ENCODE results near the gene MOV10. TPM values are rescaled to one million over a fixed set of nuclear protein-coding genes. Genes with fewer than 3 reads are reported as not detected.

The MOV10 gene
- total RNA-seq, 6 experiments from 2014 or later: 61.6 to 86.0 (median 83.5) TPM

DNA sequence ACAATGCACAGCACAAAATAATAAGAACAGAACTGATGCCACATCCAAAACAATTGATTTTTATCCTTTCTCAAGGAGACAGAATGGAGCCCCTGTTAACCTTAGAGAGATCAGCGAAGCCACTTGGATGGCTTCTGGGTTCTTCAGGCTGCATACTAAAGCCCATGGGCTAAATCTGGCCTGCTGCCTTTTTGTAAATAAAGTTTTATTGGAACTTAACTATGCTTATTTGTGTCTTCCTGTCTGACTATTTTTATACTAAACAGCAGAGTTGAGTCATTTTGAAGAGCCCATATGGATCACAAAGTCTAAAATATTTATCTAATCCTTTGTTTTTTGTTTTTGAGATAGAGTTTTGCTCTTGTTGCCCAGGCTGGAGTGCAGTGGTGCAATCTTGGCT is 57.0 kb downstream of the MOV10 start:
- no peak for DNase-seq
- TF ChIP-seq, protein P1, sequence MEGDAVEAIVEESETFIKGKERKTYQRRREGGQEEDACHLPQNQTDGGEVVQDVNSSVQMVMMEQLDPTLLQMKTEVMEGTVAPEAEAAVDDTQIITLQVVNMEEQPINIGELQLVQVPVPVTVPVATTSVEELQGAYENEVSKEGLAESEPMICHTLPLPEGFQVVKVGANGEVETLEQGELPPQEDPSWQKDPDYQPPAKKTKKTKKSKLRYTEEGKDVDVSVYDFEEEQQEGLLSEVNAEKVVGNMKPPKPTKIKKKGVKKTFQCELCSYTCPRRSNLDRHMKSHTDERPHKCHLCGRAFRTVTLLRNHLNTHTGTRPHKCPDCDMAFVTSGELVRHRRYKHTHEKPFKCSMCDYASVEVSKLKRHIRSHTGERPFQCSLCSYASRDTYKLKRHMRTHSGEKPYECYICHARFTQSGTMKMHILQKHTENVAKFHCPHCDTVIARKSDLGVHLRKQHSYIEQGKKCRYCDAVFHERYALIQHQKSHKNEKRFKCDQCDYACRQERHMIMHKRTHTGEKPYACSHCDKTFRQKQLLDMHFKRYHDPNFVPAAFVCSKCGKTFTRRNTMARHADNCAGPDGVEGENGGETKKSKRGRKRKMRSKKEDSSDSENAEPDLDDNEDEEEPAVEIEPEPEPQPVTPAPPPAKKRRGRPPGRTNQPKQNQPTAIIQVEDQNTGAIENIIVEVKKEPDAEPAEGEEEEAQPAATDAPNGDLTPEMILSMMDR (IDR thresholded peaks at IDR 0.05): no peak
- Mint-ChIP-seq H3K27me3 (ENCODE audit: insufficient read depth) (no peaks in the 10 kb centered on the region; the same call in 1 of the 2 replicates), H3K27ac (no peak overlapping the region), H3K4me1 (ENCODE audit: low read depth) (peaks cover 68% of the 10 kb centered on the region), H3K9me3 (no peaks in the 10 kb centered on the region), H3K4me3 (no peak overlapping the region), H3K36me3 (ENCODE audit: low read depth) (no peaks in the 10 kb centered on the region)

DNA sequence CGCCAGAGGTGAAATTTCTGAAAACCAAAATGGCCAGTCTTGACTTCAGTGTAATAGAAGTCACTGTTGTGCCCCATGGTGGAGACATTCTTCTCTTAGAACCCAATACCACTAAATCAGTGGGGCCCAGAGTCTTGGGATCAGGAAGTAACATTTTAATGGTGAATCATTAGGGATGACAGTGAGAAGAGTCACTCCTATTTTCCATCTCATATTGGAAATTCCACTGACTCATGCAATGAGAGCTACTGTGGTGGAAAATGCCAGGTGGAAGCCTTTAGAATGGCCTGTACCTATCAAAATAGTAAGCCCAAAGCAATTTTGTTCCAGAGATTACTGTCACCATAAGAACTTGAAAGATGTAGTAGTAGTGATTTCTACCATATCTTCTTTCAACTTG is 61.3 kb downstream of the MOV10 start:
- TF ChIP-seq, protein P1 (IDR thresholded peaks at IDR 0.05): no peak
- Mint-ChIP-seq H3K9me3 (no peaks in the 10 kb centered on the region), H3K27ac (peak overlapping the region; percentile 75), H3K27me3 (ENCODE audit: insufficient read depth) (no peaks in the 10 kb centered on the region; the same call in none of the 2 replicates), H3K4me3 (no peak overlapping the region), H3K4me1 (ENCODE audit: low read depth) (peaks cover 47% of the 10 kb centered on the region), H3K36me3 (ENCODE audit: low read depth) (no peaks in the 10 kb centered on the region)
- DNase-seq: peak; percentile 86

DNA sequence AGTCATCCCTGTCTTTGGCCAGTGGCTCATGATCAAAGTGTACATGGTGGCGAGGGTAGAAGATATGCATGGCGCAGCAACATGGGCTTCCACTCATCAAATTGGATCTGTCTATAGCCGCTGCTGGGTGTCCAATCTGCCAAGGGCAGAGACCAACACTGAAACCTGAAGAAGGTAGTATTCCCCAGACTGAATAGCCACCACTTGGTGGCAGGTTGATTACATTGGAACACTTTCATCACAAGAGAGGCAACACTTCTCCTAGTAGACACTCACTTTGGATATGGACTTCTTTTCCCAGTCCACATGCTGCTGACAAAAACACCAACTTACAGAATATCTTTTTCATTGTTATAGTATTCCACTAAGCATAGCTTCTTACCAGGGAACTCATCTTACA is 63.1 kb downstream of the MOV10 start:
- DNase-seq: no peak
- H3K4me1 Mint-ChIP-seq (ENCODE audit: low read depth): peaks cover 34% of the 10 kb centered on the region
- TF ChIP-seq, protein P1 (IDR thresholded peaks at IDR 0.05): no peak

DNA sequence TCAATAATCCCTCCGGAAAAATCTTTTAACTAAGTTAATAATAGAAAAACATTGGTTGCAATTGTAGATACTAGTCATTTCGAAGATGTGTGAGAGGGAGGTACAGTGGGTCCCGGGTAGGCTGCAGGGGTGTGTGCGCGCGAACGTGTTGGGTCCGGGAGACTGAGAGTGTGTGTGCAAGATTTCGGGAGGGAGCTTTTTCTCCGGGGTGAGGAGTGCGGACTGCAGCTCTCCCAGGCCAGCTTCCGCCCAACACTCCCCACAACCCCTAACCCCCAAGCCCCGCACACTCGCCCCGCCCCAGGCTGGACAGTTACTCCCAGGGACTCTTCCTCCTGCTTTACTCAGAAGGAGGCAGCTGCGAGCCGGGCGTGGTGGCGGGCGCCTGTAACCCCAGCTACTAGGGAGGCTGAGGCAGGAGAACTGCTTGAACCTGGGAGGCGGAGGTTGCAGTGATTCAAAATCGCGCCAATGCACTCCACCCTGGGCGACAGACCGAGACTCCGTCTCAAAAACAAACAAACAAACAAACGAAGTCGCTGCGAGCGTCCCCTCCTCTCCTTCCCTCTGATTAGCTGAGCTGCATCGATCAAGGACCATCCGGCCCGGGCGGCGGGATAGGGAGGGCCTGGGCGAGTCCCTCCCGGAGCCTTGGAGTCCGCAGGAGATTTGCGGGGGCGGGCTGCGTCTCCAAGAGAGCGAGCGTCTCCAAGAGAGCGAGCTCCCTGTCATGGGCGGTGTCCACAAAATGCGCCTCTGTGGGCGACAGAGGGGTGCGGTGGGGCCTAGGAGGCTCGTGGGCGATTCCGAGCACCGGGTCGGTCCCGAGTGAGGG is 68.9 kb downstream of the MOV10 start:
- H3K36me3 Mint-ChIP-seq (ENCODE audit: low read depth): no peaks in the 10 kb centered on the region
- H3K27ac Mint-ChIP-seq: no peak overlapping the region
- peak overlapping the region; percentile 77 for H3K4me3 Mint-ChIP-seq
- H3K9me3 Mint-ChIP-seq: no peaks in the 10 kb centered on the region
- peaks cover 20% of the 10 kb centered on the region for H3K27me3 Mint-ChIP-seq (ENCODE audit: insufficient read depth)
- DNase-seq: no peak
- TF ChIP-seq, protein P1 (IDR thresholded peaks at IDR 0.05): no peak
- H3K4me1 Mint-ChIP-seq (ENCODE audit: low read depth): 0 out of 2 replicates have a peak, but pooled peaks cover 5% of the 10 kb centered on the region

More for the DNA sequence above, 63.1 kb downstream of the MOV10 start:
- H3K9me3 Mint-ChIP-seq: no peaks in the 10 kb centered on the region
- no peak overlapping the region for H3K27ac Mint-ChIP-seq
- H3K4me3 Mint-ChIP-seq: no peak overlapping the region
- H3K27me3 Mint-ChIP-seq (ENCODE audit: insufficient read depth): peaks cover 4% of the 10 kb centered on the region
- H3K36me3 Mint-ChIP-seq (ENCODE audit: low read depth): no peaks in the 10 kb centered on the region

DNA sequence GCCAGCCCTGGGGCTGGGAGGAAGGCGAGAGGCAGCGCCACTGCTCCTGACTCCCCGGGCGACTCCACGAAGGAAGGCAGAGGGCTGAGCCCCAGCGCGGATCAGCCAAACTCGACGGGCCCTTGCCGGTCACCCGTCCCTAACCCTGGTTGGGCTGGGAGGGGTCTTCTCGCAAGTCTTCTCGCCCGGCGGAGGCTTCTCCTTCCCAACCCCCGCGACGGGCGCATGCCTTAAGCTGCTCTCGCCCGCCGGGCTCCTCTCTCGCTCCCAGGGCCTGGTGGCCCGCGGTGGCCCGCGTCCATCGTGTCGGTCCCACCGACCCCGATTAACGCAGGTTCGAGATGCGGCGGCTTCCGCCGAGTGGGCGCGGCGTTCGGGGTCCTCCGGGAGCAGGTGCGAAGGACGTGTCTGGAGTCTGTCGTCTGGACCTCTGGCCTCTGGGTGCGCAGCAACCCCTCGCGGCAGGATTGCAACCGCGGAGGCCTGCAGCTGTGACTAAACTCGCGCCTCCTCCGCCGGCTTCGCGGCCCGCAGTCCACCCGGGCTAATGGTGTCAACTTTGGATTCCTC is 69.6 kb downstream of the MOV10 start:
- Mint-ChIP-seq H3K36me3 (ENCODE audit: low read depth) (no peaks in the 10 kb centered on the region), H3K4me1 (ENCODE audit: low read depth) (0 out of 2 replicates have a peak, but pooled peaks cover 5% of the 10 kb centered on the region), H3K27me3 (ENCODE audit: insufficient read depth) (peaks cover 20% of the 10 kb centered on the region), H3K9me3 (no peaks in the 10 kb centered on the region), H3K4me3 (peak overlapping the region; percentile 77), H3K27ac (no peak overlapping the region)
- TF ChIP-seq, protein P1 (IDR thresholded peaks at IDR 0.05): peak; percentile 75
- DNase-seq: peak; percentile 41
